Activated CD4-positive, alpha-beta T cell treated with anti-CD3 and anti-CD28 coated beads, Interleukin-2, amount 50 U/mL, for 16 hours (primary cell): ENCODE measurements around the gene KRABD2.
"Not testable (repeated sequence)": the region's sequence is repeated elsewhere in the genome, so short reads cannot be mapped to it uniquely, and the experiment has no call there.

Source experiments
- DNase-seq: peaks from one replicate; pipeline ENCODE4 v3.0.0-alpha.2; 2020

KRABD2 gene

GRCh38 chr17:8376271-8377067 lies at the start of gene KRABD2:
Gene KRABD2 (minus strand): TSS chr17:8376704.
- peak; percentile 93 for DNase-seq

- no peak for DNase-seq
Measured at GRCh38 chr17:8421571-8421970, 45.1 kb upstream of the KRABD2 start.

DNA sequence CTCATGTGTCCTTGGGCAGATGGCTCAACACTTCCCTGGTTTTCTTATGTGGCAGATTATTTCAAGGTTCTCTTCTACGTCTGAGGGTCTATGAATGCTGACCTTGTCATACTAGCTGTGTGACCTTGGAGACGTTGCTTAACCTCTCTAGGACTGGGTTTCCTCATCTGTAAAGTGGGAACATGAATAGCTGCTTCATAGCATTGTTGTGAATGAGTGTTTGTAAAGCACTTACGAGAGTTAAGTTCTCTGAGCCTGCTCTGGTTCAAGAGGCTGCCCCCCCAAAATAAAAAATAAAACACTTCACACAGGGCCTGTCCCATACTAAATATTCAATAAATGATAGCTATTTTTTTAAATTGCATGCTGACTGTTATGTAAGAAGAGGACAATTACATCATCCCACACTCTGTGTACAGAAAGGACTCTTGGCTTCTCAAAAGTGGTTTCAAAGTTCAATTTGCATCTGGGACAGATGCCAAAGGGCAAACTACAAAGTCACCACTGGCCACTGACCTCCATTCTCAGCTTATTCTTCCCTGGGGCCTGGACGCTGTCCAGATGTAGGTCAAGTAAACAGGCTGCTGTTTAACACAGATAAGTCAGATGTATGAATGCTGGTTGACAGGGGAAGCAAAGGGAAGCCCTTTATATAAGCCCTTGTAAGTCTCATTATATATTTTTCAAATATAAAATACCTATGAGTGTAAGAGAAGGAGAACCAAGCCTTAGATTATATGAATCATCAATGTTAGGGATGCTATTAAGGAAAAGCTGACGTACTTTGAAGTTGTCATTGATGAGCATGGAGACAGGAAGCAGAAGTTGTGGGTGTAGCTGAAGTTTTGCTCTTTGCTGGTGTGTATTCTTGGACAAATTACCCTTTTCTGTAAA lies 43.8 kb upstream of the KRABD2 start:
- DNase-seq: no peak

DNA sequence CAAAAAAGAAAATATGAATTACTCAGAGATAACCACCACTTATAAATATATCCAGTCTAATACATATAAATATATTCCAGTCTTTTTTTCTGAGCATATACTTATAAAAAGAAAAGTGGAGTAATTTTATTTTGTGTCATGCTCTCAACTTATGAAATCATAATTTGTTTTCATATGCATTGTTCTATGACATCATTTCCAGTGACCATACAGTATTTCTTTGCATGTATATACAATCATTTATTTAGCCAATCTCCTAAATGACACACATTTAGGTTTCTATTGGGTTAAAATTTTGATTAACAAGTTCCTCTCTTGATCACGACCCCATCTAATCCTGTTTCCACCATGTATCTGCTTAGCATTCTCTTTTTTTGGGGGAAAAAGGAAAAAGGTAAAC lies 42.8 kb upstream of the KRABD2 start:
- no peak for DNase-seq

DNA sequence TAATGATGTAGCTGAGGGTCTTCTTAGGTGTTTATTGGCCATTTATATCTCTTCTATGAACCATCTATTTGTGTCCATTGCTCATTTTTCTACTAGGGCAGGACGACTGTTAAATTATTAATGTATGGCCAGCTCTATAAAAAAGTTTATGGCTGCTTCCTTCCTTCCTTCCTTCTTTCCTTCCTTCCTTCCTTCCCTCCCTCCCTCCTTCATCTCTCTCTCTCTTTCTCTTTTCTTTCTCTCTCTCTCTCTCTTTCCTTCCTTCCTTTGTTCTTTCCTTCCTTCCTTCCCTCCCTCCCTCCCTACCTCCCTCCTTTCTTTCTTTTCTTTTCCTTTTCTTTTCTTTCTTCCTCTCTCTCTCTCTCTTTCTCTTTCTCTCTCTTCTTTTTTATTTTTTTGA lies 42.0 kb upstream of the KRABD2 start:
- no peak for DNase-seq

- no peak for DNase-seq
Measured at GRCh38 chr17:8417806-8418205, 41.3 kb upstream of the KRABD2 start.

- no peak for DNase-seq
Measured at GRCh38 chr17:8413938-8414337, 37.4 kb upstream of the KRABD2 start.

DNA sequence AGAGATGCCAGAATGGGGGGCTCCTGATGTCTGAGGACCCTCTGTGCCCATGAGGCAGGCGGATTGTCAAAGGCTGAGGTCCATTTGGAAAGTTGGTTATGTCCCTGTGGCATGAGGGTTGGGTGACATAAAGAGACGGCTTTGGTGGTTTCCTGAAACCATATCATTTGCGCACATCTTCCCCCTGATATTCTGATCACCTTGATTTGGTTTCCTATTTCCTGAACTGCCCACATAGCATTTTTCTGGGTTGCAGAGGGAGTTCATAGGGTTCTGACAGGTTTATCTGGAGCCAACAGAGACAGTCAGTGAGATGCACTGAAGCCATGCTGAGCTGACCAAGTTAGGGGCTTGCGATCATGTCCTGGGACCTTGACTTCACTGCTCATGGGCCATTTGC lies 36.8 kb upstream of the KRABD2 start:
- no peak for DNase-seq

DNA sequence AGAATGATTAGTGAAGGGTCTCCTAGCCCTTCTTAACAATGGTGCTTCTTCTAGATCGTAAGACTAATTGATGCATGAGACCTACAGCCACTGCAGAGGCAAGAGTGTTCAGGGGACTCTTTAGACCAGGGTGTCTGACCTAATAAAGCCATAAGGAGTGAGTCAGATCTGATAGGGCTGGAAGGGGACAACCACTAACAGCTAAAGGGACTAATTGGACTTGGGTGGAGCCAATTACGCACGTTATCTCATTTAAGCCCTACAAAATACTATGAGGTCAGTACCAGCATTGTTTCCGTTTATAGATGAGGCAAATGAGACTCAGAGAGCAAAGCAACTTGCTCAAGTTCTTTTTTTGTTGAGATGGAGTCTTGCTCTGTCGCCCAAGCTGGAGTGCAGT lies 35.6 kb upstream of the KRABD2 start:
- DNase-seq: no peak

- DNase-seq: no peak
Measured at GRCh38 chr17:8410883-8411238, 34.4 kb upstream of the KRABD2 start.

- DNase-seq: peak; percentile 74
Measured at GRCh38 chr17:8409966-8410882, 33.7 kb upstream of the KRABD2 start.

GRCh38 chr17:8408371-8408770 lies 31.9 kb upstream of the KRABD2 start:
- DNase-seq: no peak

DNA sequence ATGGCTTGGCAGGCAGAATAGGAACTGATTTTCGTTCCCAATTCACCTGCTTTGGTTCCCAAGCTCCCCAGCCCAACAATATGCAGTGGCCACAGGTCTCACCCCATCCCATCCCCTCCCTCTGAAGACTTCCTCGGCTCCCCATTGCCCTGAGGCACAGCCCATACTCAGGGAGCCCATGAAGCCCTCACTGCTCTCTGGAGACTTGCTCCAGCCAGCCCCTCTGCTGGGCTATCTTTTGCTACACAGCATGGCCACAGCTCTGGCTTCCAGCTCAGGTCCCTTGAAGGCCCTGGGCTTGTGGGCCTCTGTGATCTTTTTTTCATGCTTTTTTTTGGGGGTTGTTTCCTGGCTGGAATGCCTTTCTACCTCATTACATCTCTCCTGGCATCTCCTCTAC lies 29.7 kb upstream of the KRABD2 start:
- DNase-seq: no peak

DNA sequence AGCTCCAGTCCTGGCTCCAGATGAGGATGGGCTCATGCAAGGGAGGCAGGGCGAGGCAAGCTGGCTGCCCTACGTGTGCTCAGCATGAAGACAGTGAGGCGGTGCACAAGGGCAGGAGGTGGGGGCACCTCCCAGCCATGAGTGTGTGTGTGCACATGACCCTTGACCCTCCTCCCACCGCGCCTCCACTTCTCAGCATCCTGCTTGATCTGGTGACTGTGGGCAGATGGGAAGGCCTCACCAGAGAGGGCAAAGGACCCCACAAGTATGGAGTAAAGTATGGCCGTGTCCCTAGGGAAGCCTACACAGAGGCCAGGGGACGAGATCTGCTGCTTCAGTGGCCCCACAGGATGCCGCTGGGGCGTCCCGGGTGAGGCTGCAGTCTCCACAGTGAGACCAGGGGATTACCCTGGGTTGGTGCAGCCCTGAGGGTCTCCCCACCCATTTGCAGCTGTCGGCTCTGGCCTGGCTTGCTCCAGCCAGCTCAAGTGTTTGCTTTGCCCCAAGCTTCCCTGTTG lies 29.1 kb upstream of the KRABD2 start:
- DNase-seq: no peak

GRCh38 chr17:8402921-8403536 lies 26.5 kb upstream of the KRABD2 start:
- DNase-seq: no peak

DNA sequence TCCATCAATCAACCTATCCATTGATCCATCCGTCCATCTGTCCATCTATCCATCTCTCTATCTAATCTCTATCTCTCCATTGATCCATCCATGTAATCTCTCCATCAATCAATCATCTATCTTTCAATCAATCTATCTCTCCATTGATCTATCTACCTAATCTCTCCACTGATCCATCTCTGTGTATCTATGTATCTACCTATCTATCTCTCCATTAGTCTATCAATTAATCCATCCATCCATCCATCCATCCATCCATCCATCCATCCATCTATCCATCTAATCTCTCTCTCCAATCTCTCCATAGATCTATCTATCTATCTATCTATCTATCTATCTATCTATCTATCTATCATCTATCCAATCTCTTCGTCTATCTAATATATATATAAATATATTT lies 24.6 kb upstream of the KRABD2 start:
- DNase-seq: no peak

- no peak for DNase-seq
Measured at GRCh38 chr17:8398980-8399379, 22.5 kb upstream of the KRABD2 start.

DNA sequence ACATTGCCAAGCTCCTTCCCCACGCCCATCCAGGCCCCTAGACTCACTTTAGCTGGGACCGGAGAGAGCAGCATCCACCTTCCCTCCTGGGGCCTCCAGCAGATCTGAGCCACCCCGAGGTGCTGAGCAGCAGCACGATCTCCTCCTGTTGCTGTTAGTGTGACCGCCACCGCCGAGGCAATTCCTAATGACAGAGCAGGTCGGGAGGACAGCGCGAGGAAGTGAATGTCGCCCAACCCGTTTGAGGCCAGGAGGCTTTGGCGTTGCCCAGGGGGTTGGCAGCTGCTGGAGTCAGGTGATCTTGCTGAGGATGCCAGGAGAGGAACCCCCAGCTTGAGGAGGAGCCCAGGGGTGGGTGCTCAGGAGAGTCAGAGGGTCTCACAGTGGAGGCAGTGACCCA lies 21.1 kb upstream of the KRABD2 start, which contains the start of gene RNF222:
Gene RNF222, minus strand, starts transcription at position 192 of the 400 bp plus-strand sequence. CDS start 4,366 bp downstream, outside the sequence.
- DNase-seq: no peak

DNA sequence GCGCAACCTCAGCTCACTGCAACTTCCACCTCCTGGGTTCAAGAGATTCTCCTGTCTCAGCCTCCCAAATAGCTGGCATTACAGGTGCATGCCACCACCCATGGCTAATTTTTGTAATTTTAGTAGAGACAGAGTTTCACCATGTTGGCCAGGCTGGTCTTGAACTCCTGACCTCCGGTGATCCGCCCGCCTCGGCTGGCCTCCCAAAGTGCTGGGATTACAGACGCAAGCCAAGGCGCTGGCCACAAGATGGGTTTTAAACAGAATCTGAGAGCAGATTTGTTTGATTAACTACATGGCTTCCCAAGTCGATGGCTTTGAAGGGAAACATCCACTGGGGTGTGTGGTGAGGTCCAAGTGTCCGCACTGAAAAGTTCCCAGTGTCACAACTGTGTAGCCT lies 18.0 kb upstream of the KRABD2 start:
- DNase-seq: not testable (repeated sequence)

DNA sequence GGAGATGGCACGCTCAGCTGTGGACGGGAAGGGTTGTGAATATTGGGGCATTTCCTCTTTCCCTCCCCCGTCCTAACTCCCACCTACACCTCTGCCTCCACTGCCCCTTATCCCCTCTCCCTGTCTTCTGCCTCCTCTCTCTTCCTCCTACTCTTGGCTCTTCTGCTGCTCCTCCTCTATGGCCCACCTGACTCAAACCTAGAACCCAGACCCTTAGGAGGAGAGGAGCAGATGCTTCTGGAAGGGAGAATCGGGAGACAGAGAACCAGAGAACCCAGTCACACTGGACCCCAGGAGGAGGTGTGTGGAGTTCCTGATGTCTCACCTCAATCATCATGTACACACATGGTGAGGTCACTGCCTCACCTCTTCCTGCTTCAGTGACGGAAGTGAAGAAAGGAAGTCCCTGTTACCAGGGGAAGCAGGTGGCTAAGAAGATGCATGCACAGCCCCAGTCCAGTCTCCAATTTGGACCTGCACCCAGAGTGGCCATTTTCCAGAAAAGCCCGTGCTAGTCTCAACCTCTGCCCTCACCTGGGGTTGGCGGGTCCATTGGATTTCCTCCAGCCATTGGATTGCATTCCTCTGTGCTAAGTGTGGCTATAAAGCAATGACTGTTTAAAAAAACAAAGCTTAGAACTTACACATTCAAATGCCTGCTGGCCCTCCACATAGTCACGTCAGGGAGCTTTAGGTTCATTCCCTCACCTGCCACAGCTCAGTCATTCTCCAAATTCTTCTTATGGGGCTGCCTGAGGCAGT lies 17.1 kb upstream of the KRABD2 start:
- peak; percentile 43 for DNase-seq

GRCh38 chr17:8392674-8393469 lies 16.4 kb upstream of the KRABD2 start:
- no peak for DNase-seq
